Measurements from ENCODE around the gene ZNF425.

Gene ZNF425

GRCh38 chr7:149084407-149084806 lies 41.7 kb downstream of the ZNF425 start:
- DNase-seq: no peak

DNA sequence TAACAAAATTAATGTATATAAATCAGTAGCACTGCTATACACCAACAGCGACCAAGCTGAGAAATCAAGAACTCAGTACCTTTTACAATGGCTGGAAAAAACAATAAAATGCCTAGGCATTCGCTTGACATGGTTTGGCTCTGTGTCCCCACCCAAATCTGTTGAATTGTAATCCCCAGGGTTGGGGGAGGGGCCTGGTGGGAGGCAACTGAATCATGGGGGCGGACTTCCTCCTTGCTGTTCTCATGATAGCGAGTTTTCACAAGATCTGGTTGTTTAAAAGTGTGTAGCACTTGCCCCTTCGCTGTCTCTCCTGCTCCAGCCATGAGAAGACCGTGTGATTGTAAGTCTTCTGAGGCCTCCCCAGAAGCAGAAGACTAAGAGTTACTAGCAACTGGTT lies 44.2 kb downstream of the ZNF425 start:
- intact Hi-C loops (cut with DNase I): no loop called here
- peak in 1 of 42 donors; percentile 15 for DNase-seq

More at GRCh38 chr7:149084407-149084806, 41.7 kb downstream of the ZNF425 start:
- intact Hi-C loops (cut with DNase I): no loop called here

- intact Hi-C loops (cut with DNase I): no loop called here
- DNase-seq: peak in 1 of 42 donors; percentile 9
Observed at GRCh38 chr7:149077594-149077993, 48.5 kb downstream of the ZNF425 start.

- intact Hi-C loops (cut with DNase I): no loop called here
- DNase-seq: peak in 1 of 42 donors; percentile 7
Observed at GRCh38 chr7:149075286-149075685, 50.8 kb downstream of the ZNF425 start.

- intact Hi-C loops (cut with DNase I): no loop called here
- DNase-seq: no peak
Observed at GRCh38 chr7:149074116-149074885, 51.8 kb downstream of the ZNF425 start.

- intact Hi-C loops (cut with DNase I): no loop called here
Observed at GRCh38 chr7:149072438-149072775, 53.7 kb downstream of the ZNF425 start.

GRCh38 chr7:149071641-149072437 lies 54.3 kb downstream of the ZNF425 start:
- peak in 1 of 42 donors; percentile 7 for DNase-seq
- intact Hi-C loops (cut with DNase I): no loop called here

More at GRCh38 chr7:149072438-149072775, 53.7 kb downstream of the ZNF425 start:
- DNase-seq: peak in 1 of 42 donors; percentile 2

- peak in 1 of 42 donors; percentile 35 for DNase-seq
- intact Hi-C loops (cut with DNase I): no loop called here
Observed at GRCh38 chr7:149071182-149071635, 54.9 kb downstream of the ZNF425 start.

- peak in 1 of 42 donors; percentile 1 for DNase-seq
- intact Hi-C loops (cut with DNase I): no loop called here
Observed at GRCh38 chr7:149070372-149071125, 55.6 kb downstream of the ZNF425 start.

GRCh38 chr7:149067869-149068268 lies 58.3 kb downstream of the ZNF425 start:
- intact Hi-C loops (cut with DNase I): loop anchor here (5.0 to 10.0 kb wide), 2 partner anchors 41 to 63 kb away; partner anchors contain the start of gene PDIA4

GRCh38 chr7:149063476-149063875 lies 62.6 kb downstream of the ZNF425 start:
- DNase-seq: no peak
- intact Hi-C loops (cut with DNase I): loop anchor here (10.0 kb wide), 1 partner anchor 59 kb away; no protein-coding TSS in a partner anchor

More at GRCh38 chr7:149067869-149068268, 58.3 kb downstream of the ZNF425 start:
- no peak for DNase-seq

DNA sequence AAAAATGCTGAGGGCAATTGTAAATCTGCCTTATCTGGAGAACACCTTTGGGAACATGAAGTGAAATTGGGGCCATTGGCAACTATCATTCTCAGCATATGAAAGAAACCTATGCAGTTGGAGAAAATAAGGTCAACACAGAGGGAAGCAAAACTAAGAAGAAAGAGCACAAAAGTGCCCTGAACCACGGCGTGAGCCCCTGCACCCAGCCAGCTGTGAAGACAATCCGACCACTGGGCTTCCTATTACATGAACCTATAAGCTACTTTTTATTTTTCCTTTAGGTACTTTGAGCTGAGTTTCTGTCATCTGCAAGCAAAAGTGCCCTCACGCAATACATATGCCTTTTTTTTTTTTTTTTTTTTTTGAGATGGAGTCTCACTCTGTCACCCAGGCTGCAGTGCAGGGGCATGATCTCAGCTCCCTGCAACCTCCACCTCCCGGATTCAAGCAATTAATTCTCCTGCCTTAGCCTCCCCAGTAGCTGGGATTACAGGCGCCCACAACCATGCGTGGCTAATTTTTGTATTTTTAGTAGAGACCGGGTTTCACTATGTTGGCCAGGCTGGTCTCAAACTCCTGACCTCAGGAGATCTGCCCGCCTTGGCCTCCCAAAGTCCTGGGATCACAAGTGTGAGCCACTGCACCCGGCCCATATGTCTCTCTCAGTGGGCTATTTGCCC lies 63.8 kb downstream of the ZNF425 start:
- peak in 1 of 42 donors; percentile 13 for DNase-seq
- intact Hi-C loops (cut with DNase I): loop anchor here (10.0 kb wide), 1 partner anchor 58 kb away; no protein-coding TSS in a partner anchor

GRCh38 chr7:149060156-149060555 lies 66.0 kb downstream of the ZNF425 start:
- DNase-seq: no peak
- intact Hi-C loops (cut with DNase I): loop anchor here (10.0 kb wide), 1 partner anchor 55 kb away; no protein-coding TSS in a partner anchor

GRCh38 chr7:149053885-149054284 lies 72.2 kb downstream of the ZNF425 start:
- intact Hi-C loops (cut with DNase I): no loop called here
- no peak for DNase-seq

GRCh38 chr7:149053384-149053783 lies 72.7 kb downstream of the ZNF425 start:
- intact Hi-C loops (cut with DNase I): no loop called here
- DNase-seq: no peak

All from head of caudate nucleus (tissue), 42 donors.